ENCODE measurements around the gene NUDT4.

DNA sequence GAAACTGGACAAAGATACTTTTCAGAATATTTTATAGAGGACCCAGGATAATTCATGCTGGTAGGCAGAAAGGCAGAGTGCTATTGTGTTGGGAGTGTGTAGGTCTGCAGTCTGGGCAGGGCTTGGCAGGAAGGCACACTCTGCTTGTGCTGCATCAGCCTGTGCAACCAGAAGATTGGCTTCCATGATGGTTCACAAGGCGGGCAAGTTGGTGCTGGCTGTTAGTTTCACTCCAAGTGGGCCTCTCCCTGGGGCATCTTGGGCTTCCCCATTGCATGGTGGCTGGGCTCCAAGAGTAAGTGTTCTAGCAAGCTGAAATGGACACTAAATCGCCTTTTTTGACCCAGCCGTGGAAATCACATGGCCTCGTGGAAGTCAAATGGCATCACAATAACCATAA is 65.9 kb downstream of the NUDT4 start:
- no peak for TF ChIP-seq ARID3A (IDR thresholded peaks at IDR 0.05; ENCODE audit: borderline replicate concordance, low read depth, low read length)
- TF ChIP-seq POLR2A (conservative IDR thresholded peaks at IDR 0.05), result no peak
- TF ChIP-seq NR2F6 (CRISPR knock-in tag; IDR thresholded peaks at IDR 0.05), result no peak
- TF ChIP-seq MYC (IDR thresholded peaks at IDR 0.05; ENCODE audit: low read depth, low read length), result no peak
- no peak for TF ChIP-seq MYC (CRISPR knock-in tag; IDR thresholded peaks at IDR 0.05; ENCODE audit: borderline replicate concordance, low read depth)
- no peak for TF ChIP-seq CCAR2 (IDR thresholded peaks at IDR 0.05; ENCODE audit: low read depth, low read length)
- no peak for TF ChIP-seq NFYB (IDR thresholded peaks at IDR 0.05; ENCODE audit: extremely low read depth, insufficient read length)
- TF ChIP-seq GATAD2B (IDR thresholded peaks at IDR 0.05; ENCODE audit: borderline replicate concordance), result no peak
- no peak for TF ChIP-seq EZH2 (IDR thresholded peaks at IDR 0.05; ENCODE audit: borderline replicate concordance, low read depth, low read length)
- no peak for TF ChIP-seq MIER1 (IDR thresholded peaks at IDR 0.05; ENCODE audit: low read depth)
- TF ChIP-seq KAT7 (CRISPR knock-in tag; IDR thresholded peaks at IDR 0.05; ENCODE audit: borderline replicate concordance), result no peak
- no peak for TF ChIP-seq SMAD3 (CRISPR knock-in tag; conservative IDR thresholded peaks at IDR 0.05)
